NCI-H2227 treated with DMSO at 0.1 percent for 48 hours (cell line): Measurements from ENCODE around the gene TRPC5OS.

ENCODE experiments used
- DNase-seq: peaks from one replicate; lab custom pipeline; 2025; lab: John Stamatoyannopoulos, UW

TRPC5OS gene

GRCh38 chrX:111875881-111876280 lies at the start of gene TRPC5OS:
Gene TRPC5OS (plus strand): TSS chrX:111876181. CDS start chrX:111901850, 25,669 bp downstream.
- DNase-seq: no peak

- no peak for DNase-seq
Measured at GRCh38 chrX:111829345-111829744, 46.6 kb upstream of the TRPC5OS start.

GRCh38 chrX:111830571-111830970 lies 45.4 kb upstream of the TRPC5OS start:
- DNase-seq: no peak

GRCh38 chrX:111831343-111831742 lies 44.6 kb upstream of the TRPC5OS start:
- no peak for DNase-seq

GRCh38 chrX:111837197-111837596 lies 38.8 kb upstream of the TRPC5OS start:
- peak; percentile 19 for DNase-seq

- no peak for DNase-seq
Measured at GRCh38 chrX:111847491-111848133, 28.4 kb upstream of the TRPC5OS start.

- DNase-seq: no peak
Measured at GRCh38 chrX:111848541-111848940, 27.4 kb upstream of the TRPC5OS start.

GRCh38 chrX:111850975-111851374 lies 25.0 kb upstream of the TRPC5OS start:
- DNase-seq: no peak

GRCh38 chrX:111854556-111855490 lies 21.2 kb upstream of the TRPC5OS start:
- DNase-seq: no peak

- no peak for DNase-seq
Measured at GRCh38 chrX:111857534-111858060, 18.4 kb upstream of the TRPC5OS start.

GRCh38 chrX:111861605-111862004 lies 14.4 kb upstream of the TRPC5OS start:
- DNase-seq: no peak

GRCh38 chrX:111867236-111867635 lies 8.7 kb upstream of the TRPC5OS start:
- no peak for DNase-seq

- no peak for DNase-seq
Measured at GRCh38 chrX:111868726-111869638, 7.0 kb upstream of the TRPC5OS start.

- peak; percentile 69 for DNase-seq
Measured at GRCh38 chrX:111869639-111870034, 6.3 kb upstream of the TRPC5OS start.

- DNase-seq: no peak
Measured at GRCh38 chrX:111874241-111874640, 1.7 kb upstream of the TRPC5OS start.

GRCh38 chrX:111876646-111877045 lies 665 bp downstream of the TRPC5OS start:
- DNase-seq: no peak

GRCh38 chrX:111877681-111878080 lies 1.7 kb downstream of the TRPC5OS start:
- no peak for DNase-seq

GRCh38 chrX:111880735-111881134 lies 4.8 kb downstream of the TRPC5OS start:
- no peak for DNase-seq

- DNase-seq: no peak
Measured at GRCh38 chrX:111881715-111882114, 5.7 kb downstream of the TRPC5OS start.

- DNase-seq: no peak
Measured at GRCh38 chrX:111886678-111887077, 10.7 kb downstream of the TRPC5OS start.

GRCh38 chrX:111888600-111888999 lies 12.6 kb downstream of the TRPC5OS start:
- DNase-seq: no peak

GRCh38 chrX:111892375-111892774 lies 16.4 kb downstream of the TRPC5OS start:
- no peak for DNase-seq
